GM15510 (cell line): ENCODE results near the gene ESRRA.
A peak's percentile ranks its signal among the peaks of the same experiment; 100 is the strongest.

Source experiments
- POLR2A ChIP-seq: IDR thresholded peaks from 3 replicates; pipeline ENCODE4 v1.6.1; 2011; ENCODE audit warnings: borderline replicate concordance; ENCODE audit not compliant: insufficient read length; ENCODE audit errors: extremely low read depth

ESRRA gene

DNA sequence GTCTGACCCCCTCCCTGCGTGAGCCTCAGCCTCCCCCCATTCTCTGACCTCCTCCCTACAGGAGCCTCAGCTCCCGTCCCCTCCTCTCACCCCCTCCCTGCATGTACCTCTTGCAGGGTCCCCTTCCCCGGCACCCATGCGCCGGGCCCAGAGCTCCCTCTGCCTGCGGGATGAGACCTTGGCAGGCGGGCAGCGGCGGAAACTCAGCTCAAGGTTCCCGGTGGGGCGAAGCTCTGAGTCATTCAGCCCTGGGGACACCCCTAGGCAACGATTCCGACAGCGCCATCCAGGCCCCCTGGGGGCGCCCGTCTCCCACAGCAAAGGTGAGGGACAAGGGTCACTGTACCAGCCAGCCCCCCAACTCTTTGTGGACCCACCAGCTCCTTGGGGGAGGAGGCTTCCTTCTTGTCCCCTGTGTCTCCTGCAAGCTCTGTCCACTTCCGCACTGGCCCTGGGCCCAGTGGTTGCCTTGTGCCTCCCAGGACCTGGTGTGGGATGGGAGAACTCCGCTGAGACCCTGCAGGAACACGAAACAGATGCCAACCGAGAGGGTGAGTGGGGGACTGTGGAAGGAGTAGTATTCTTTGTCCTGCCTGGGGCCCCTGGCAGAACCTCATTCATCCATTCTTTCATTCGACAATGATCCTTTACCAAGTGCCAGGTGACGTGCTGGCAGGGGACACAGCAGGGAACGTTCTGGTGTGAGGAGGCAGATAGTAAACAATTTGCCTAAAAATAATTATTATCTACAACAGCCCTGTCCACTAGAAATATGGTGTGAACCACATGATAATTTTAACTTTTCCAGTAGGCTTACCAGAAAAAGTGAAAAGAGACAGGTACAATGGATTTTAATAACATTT is 50.0 kb downstream of the ESRRA start:
- no peak for TF ChIP-seq POLR2A

DNA sequence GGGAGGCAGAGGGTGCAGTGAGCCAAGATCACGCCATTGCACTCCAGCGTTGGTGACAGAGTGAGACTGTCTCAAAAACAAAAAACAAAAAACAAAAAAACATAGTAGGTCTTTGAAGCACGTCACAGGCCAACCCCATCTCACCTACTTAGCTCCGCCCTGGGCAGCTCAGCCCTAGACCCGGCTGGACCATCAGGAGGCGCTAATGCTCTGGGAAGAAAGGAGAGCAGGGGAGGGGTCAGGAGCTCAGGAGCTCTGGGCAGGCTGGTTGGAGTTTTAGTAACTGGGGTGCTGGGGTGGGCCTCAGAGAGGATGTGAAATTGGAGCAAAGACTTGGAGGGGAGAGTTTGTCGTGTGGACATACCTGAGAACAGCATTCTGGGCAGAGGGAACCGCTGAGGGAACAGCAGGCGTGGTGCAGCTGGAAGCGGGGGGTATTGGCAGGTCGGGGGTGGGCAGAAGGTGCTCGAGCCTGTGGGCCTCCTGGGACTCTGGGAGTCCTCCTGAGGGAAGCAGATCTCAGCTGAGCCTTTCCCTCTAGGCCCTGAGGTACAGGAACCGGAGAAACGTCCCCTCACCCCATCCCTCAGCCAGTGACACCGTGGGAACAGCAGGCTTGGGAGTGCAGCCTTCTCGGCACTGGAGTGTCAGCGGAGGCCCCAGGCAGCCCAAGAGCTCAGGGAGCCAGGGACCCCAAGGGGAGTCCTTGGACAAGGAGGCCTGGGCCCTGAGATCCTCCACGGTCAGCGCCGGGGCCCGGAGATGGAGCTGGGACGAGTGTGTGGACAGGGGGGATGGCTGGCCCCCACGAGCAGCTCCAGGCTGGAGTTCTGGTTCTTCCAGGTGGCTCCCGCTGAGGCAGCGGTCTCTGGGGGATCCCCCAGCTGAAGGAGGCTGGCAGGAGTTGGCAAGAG is 51.4 kb downstream of the ESRRA start:
- no peak for TF ChIP-seq POLR2A

- no peak for TF ChIP-seq POLR2A
Observed at GRCh38 chr11:64357446-64357845, 52.1 kb downstream of the ESRRA start.

- no peak for TF ChIP-seq POLR2A
Observed at GRCh38 chr11:64357904-64358535, 52.7 kb downstream of the ESRRA start.

DNA sequence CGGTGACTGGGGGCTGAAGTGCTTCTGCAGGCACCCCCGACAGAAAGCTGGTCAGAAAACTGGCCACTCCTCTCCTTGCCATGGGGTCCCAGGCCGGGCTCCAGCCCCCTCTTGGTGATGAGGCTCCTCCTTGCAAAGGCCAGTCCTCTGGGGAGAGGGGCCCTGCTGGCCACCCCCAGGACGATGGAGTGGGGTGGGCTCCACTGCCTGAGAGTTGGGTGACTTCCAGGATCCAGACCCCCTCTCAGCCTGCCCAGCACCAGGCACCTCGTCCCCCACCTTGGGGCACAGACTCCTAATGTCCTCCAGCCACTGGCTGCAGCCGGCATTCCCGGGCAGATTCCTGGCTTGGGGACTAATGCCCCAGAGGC is 53.2 kb downstream of the ESRRA start:
- no peak for TF ChIP-seq POLR2A

GRCh38 chr11:64358907-64359711 is 53.8 kb downstream of the ESRRA start, which contains the start of gene RPS6KA4:
Gene RPS6KA4, plus strand, starts transcription at chr11:64359162. Its CDS starts 74 bp downstream, at chr11:64359236.
- peak; percentile 75 for TF ChIP-seq POLR2A

GRCh38 chr11:64359712-64360445 is 54.6 kb downstream of the ESRRA start:
- TF ChIP-seq POLR2A, result no peak

DNA sequence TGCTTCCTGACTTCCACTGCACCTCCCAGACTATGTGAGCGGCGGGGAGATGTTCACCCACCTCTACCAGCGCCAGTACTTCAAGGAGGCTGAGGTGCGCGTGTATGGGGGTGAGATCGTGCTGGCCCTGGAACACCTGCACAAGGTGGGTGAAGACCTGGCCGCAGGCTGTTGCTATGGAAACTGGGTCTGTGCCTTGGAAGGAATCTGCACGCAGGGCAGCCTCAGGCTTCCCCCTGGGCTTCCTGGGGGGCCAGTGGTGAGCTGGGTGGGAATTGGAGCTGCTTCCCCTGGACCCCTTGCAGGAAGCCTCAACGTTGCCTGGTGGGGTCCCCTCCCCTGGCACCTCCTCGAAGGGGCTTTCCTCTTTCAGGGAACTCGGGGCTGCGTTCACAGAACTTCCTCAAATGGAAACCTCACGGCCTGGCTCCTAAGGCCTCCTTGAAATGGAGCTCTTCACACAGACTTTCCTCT is 55.2 kb downstream of the ESRRA start:
- no peak for TF ChIP-seq POLR2A

DNA sequence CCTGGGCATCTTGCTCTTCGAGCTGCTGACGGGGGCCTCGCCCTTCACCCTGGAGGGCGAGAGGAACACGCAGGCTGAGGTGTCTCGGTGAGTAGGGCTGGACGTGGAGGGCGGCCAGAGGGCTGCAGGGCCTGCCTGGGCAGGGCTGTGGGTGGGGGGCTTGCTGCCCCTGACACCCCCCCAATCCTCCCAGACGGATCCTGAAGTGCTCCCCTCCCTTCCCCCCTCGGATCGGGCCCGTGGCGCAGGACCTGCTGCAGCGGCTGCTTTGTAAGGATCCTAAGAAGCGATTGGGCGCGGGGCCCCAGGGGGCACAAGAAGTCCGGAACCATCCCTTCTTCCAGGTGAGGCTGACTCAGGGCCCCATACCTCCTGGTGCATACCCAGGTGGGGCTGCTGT is 56.3 kb downstream of the ESRRA start:
- TF ChIP-seq POLR2A, result no peak

DNA sequence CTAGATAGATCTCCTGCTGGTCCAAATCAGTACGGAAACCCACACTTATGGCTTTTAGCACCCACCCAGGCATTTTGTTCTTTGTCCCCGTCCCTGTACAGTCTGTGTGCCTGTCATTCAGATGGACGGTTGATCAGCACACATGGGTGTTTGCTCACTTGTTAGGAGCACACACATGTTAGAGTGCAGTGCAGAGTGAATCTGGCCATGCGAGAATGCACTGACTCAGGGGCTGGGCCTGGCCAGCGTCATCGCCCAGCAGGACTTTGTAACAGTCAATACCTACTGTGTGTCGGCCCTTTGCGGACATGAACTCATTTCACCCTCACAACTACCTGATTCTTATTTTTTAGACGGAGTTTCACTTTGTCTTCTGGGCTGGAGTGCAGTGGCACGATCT is 57.0 kb downstream of the ESRRA start:
- TF ChIP-seq POLR2A, result no peak

GRCh38 chr11:64364435-64364834 is 59.1 kb downstream of the ESRRA start:
- TF ChIP-seq POLR2A, result no peak

DNA sequence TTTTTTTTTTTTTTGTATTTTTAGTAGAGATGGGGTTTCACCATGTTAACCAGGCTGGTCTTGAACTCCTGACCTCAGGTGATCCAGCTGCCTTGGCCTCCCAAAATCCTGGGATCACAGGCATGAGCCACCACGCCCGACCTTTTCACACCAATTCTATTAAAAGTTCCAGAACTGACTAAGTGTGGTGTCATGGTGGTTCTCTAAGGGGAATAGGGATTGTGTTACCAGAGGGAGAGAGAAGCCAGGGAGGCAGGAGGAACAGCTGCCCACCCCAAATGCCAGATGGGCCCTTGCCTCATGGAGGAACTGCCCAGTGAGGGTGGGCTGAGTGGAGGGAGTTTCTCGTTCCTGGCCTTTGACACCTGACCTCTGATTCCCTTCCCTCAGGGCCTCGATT is 59.6 kb downstream of the ESRRA start:
- no peak for TF ChIP-seq POLR2A
